ENCODE data around the gene KLHL3. TPM values are rescaled to one million over a fixed set of nuclear protein-coding genes. Genes with fewer than 3 reads are reported as not detected.

Gene KLHL3
- total RNA-seq, 1 donor from 2014 or later: 5.7 TPM

- Mint-ChIP-seq H3K27ac (ENCODE audit: unreplicated experiment) (no peak overlapping the region), H3K27me3 (ENCODE audit: unreplicated experiment) (no peaks in the 10 kb centered on the region), H3K4me3 (ENCODE audit: unreplicated experiment) (no peak overlapping the region), H3K4me1 (ENCODE audit: low read depth, unreplicated experiment) (peaks cover 7% of the 10 kb centered on the region), H3K36me3 (ENCODE audit: unreplicated experiment) (no peaks in the 10 kb centered on the region), H3K9me3 (ENCODE audit: unreplicated experiment) (no peaks in the 10 kb centered on the region)
- TF ChIP-seq, protein P1, sequence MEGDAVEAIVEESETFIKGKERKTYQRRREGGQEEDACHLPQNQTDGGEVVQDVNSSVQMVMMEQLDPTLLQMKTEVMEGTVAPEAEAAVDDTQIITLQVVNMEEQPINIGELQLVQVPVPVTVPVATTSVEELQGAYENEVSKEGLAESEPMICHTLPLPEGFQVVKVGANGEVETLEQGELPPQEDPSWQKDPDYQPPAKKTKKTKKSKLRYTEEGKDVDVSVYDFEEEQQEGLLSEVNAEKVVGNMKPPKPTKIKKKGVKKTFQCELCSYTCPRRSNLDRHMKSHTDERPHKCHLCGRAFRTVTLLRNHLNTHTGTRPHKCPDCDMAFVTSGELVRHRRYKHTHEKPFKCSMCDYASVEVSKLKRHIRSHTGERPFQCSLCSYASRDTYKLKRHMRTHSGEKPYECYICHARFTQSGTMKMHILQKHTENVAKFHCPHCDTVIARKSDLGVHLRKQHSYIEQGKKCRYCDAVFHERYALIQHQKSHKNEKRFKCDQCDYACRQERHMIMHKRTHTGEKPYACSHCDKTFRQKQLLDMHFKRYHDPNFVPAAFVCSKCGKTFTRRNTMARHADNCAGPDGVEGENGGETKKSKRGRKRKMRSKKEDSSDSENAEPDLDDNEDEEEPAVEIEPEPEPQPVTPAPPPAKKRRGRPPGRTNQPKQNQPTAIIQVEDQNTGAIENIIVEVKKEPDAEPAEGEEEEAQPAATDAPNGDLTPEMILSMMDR (IDR thresholded peaks at IDR 0.05; ENCODE audit: partially characterized antibody, unreplicated experiment): no peak
- DNase-seq: no peak
Observed at GRCh38 chr5:137695651-137696428, 40.0 kb downstream of the KLHL3 start.

GRCh38 chr5:137693951-137694721, 41.8 kb downstream of the KLHL3 start:
- Mint-ChIP-seq H3K4me1 (ENCODE audit: low read depth, unreplicated experiment) (peaks cover 7% of the 10 kb centered on the region), H3K9me3 (ENCODE audit: unreplicated experiment) (no peaks in the 10 kb centered on the region), H3K27ac (ENCODE audit: unreplicated experiment) (no peak overlapping the region), H3K36me3 (ENCODE audit: unreplicated experiment) (no peaks in the 10 kb centered on the region), H3K27me3 (ENCODE audit: unreplicated experiment) (no peaks in the 10 kb centered on the region), H3K4me3 (ENCODE audit: unreplicated experiment) (no peak overlapping the region)
- TF ChIP-seq, protein P1 (IDR thresholded peaks at IDR 0.05; ENCODE audit: partially characterized antibody, unreplicated experiment): no peak
- no peak for DNase-seq

DNA sequence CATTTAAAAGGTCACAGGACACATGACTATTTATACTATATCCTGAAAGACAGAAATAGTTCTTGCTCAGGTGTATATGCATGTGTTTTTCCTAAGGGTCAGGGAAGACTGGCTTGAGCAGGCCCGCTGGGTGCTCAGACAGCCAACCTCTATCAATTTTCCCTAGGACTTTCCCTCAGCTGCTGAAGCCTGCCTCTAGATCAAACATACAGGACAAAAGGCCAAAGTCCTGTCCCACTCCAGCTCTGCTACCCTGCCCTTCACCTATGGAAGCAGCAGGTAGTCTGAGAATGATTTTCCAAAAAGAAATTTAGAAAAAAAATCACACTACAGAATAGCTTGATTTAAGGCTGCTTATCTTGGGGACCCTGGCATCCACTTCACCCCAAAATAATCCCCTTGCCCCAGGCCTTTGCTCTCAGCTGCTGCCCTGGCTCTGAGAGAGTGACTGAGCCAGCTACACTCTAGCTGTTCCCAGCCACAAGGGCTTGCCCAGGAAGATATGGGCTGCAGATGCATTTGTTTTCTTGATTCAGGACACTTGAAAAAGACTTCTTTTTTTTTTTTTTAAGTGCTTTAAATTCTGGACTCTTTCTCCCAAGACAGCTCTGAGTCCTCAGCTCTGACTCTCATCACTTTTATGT, 42.5 kb downstream of the KLHL3 start:
- Mint-ChIP-seq H3K27ac (ENCODE audit: unreplicated experiment) (no peak overlapping the region), H3K9me3 (ENCODE audit: unreplicated experiment) (no peaks in the 10 kb centered on the region), H3K27me3 (ENCODE audit: unreplicated experiment) (no peaks in the 10 kb centered on the region), H3K4me3 (ENCODE audit: unreplicated experiment) (no peak overlapping the region), H3K36me3 (ENCODE audit: unreplicated experiment) (no peaks in the 10 kb centered on the region), H3K4me1 (ENCODE audit: low read depth, unreplicated experiment) (peaks cover 7% of the 10 kb centered on the region)
- TF ChIP-seq, protein P1 (IDR thresholded peaks at IDR 0.05; ENCODE audit: partially characterized antibody, unreplicated experiment): no peak
- no peak for DNase-seq

GRCh38 chr5:137689306-137689705, 46.6 kb downstream of the KLHL3 start:
- peaks cover 7% of the 10 kb centered on the region for H3K4me1 Mint-ChIP-seq (ENCODE audit: low read depth, unreplicated experiment)
- TF ChIP-seq, protein P1 (IDR thresholded peaks at IDR 0.05; ENCODE audit: partially characterized antibody, unreplicated experiment): no peak
- no peak overlapping the region for H3K4me3 Mint-ChIP-seq (ENCODE audit: unreplicated experiment)
- no peaks in the 10 kb centered on the region for H3K9me3 Mint-ChIP-seq (ENCODE audit: unreplicated experiment)
- H3K27me3 Mint-ChIP-seq (ENCODE audit: unreplicated experiment): no peaks in the 10 kb centered on the region
- H3K36me3 Mint-ChIP-seq (ENCODE audit: unreplicated experiment): no peaks in the 10 kb centered on the region
- no peak for DNase-seq
- H3K27ac Mint-ChIP-seq (ENCODE audit: unreplicated experiment): no peak overlapping the region

All from glutamatergic neuron (in vitro differentiated cells).